Hindlimb muscle (tissue), 1 donor: ENCODE results near the gene DLEC1. TPM values are rescaled to one million over a fixed set of nuclear protein-coding genes. Genes with fewer than 3 reads are reported as not detected.

Experiments
- DNase-seq: peaks from one replicate; pipeline ENCODE4 v3.0.0-alpha.2; 2013
- polyA plus RNA-seq: library from polyadenylated mRNA; unstranded; fragments of 120-200 nt; gene quantifications from one replicate; pipeline ENCODE4 v1.2.1, GENCODE V29; 2013; ENCODE audit not compliant: insufficient read length

Gene DLEC1
- polyA plus RNA-seq, 1 donor = 0.28 TPM

DNA sequence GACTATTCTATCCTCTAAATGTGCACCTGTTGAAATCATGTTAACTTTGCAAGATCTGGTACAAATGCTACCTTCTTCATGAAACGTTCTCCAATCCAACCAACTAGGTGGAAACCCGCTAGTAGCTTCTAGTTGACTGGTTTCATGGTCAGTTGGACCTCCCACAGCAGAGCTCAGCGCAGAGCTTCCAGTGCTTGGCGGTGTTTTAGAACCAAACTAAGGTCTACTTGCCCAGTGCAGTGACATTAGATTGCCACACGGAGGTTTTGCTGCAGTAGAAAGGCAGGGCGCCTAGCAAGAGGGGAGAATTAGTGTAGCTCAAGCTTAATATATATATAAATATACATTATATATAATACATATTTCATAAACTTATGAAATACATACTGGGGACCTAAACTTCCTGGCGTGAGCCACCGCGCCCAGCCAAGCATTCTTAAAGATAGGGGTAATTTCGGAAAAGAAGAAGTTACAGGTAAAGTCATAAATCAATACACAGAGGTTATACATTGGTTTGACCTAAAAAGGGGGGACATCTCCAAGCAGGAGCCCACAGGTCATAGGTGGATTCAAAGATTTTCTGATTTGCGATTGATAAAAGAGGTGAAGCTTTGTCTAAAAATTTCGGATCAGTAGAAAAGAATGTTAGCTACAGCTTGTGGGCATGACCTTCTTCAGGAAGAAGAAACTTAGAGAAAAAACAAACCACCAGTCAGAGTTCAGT lies 124.3 kb downstream of the DLEC1 start:
- no peak for DNase-seq

GRCh38 chr3:38163841-38164642 lies 125.0 kb downstream of the DLEC1 start:
- no peak for DNase-seq

- DNase-seq = no peak
These were observed 125.6 kb downstream of the DLEC1 start for GRCh38 chr3:38164643-38164951.

DNA sequence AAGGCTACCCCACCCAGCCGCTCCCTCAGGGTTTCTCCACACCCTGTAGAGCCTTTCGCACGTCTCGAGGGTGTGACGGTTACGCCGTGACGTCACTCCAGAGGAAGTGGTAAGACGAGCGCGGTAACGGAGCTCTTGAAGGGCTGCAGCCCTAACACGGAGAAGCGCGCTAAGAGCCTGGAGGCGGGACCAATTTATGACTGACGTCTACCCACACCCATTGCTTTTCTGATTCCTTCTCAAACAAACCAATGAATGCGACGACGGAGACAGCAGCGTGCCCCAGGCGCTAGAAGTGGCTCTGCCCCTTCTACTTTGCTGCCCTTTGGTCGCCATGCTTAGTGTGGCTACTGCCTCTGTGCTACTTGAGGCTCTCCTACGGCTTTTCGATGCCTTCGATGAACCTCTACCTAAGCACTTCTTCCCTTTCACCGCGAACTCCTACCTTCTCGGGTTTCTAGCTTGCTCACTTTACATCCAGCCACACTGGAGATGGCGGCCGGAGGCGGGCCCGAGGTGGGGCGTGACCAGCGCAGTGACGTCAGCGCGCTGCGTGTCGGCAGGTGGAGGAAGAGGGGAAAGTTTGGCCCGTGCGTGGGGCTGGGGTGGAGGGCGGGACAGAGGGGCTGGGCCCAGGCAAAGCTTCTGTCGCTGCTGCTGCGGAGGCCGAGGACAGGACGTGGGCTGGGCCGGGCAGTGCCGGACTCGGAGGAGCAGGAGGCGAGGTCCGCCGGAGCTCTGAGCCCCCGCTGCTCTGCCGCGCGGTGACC lies 126.1 kb downstream of the DLEC1 start, which contains the start of gene OXSR1:
Gene OXSR1, plus strand, starts transcription at position 586 of the 770 bp plus-strand sequence. CDS start 340 bp downstream, outside the sequence.
- DNase-seq = peak; percentile 99

GRCh38 chr3:38165722-38166387 lies 126.8 kb downstream of the DLEC1 start:
- peak; percentile 32 for DNase-seq

DNA sequence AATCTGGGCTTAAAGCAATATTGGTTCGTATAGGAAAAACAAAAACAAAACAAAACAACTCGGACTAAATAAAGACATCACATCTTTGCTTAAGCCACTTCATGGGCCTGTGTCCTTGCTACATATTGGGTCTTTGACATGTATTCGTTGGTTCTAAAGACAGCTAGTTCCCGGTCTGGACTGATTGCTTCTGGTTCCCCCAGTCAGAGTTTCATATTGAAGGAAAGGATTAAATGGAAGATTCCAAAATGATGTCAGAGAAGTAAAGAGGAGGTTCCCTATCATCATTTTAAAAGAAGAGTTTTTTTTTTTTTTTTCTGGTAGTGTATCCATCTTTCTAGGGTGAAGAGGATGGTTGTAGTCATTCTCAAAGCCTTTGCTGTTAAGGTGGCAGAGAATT lies 128.6 kb downstream of the DLEC1 start:
- no peak for DNase-seq

DNA sequence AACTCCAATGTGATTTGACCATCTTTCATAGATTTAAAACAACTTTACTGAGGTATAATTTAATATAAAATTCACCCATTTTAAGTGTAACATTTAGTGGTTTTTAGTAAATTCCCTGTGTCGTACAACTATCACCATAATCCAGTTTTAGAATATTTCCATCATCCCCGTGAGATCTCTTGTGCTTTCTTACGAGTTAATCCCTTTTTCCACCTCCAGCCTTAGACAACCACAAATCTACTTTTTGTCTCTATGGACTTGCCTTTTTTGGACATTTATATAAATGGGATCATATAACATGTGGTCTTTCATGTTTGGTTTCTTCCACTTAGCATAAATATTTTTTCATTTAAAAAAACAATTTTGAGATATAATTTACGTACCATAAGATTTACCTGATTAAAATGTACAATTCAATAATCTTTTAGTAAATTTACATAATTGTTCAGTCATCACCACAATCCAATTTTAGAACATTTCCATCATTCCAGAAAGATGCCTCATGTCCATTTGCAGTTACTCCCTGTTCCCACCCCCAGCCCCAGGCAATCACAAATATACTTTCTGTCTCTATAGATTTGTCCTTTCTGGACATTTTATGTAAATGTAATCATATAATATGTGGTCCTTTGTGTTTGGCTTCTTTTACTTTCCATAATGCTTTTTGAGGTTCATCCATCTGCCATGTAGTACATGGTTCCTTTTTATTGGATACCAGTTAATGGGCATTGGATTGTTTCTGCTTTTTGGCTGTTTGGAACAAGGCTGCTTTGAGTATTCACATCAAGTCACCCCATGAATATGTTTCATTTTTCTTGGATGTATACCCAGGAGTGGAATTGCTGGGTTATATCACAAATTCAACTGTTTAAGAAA lies 129.4 kb downstream of the DLEC1 start:
- DNase-seq = no peak

GRCh38 chr3:38169027-38169317 lies 130.0 kb downstream of the DLEC1 start:
- no peak for DNase-seq

DNA sequence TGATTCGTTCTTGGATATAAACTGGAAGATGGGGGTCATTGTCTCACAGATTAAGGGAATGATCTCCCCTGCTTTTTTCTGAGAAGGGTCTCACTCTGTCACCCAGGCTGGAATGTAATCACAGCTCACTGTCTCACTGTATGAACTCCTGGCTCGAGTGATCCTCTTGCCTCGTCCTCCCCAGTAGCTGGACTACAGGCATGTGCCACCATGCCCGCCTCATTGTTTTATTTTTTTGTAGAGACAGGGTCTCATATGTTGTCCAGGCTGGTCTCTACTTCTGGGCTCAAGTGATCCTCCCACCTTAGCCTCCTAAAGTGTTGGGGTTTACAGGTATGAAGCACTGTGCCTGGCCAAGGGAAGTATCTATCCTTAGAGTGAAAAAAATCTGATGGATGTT lies 131.7 kb downstream of the DLEC1 start:
- DNase-seq = no peak

DNA sequence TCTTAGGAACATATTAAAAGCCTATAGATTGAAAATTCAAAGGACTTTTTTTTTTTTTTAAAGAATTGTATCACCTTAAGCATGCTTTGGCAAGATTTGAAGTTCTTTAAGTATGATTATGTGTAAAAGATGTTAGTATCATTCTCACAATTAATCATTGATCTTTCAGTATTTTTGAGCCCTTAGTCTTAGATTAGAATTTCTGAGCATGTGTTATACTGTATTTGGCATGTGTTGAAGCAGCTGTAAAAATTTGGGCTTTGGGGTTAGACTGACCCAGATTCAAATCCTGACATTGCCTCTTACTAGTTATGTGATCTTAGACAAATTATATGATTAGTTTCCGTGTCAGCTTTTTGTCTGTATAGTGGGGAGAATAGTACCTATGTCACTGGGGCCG lies 132.6 kb downstream of the DLEC1 start:
- no peak for DNase-seq

Other genes with a start within 250 kb of the DLEC1 start
- 36.3 TPM for gene CTDSPL, start 177.3 kb upstream of the DLEC1 start, polyA plus RNA-seq
- gene VILL, start 48.4 kb upstream of the DLEC1 start, polyA plus RNA-seq = 7.5 TPM
- gene PLCD1, start 9.6 kb upstream of the DLEC1 start, polyA plus RNA-seq = 14.9 TPM
- 34.6 TPM for gene ACAA1, start 97.9 kb downstream of the DLEC1 start, polyA plus RNA-seq
- gene MYD88, start 99.5 kb downstream of the DLEC1 start, polyA plus RNA-seq = 18.2 TPM
- gene OXSR1, start 126.3 kb downstream of the DLEC1 start, polyA plus RNA-seq = 33.6 TPM
- gene SLC22A13, start 226.6 kb downstream of the DLEC1 start, polyA plus RNA-seq = 0.18 TPM
- gene SLC22A14, start 243.1 kb downstream of the DLEC1 start, polyA plus RNA-seq = 0.23 TPM